GM23248 (cell line): Measurements from ENCODE around the gene TACR2.

ENCODE experiments used
- EZH2 ChIP-seq: fragments of 200-600 bp; sonication (generic); IDR thresholded peaks from 2 replicates; pipeline ENCODE4 v1.6.1; 2018; ENCODE audit warnings: antibody characterized with exemption, mild to moderate bottlenecking; ENCODE audit not compliant: insufficient read depth, poor library complexity, severe bottlenecking
- EZH2phosphoT487 ChIP-seq: fragments of 200-600 bp; sonication (generic); IDR thresholded peaks from 2 replicates; pipeline ENCODE4 v1.6.1; 2018; ENCODE audit warnings: antibody characterized with exemption, moderate library complexity, mild to moderate bottlenecking, low read depth; ENCODE audit not compliant: insufficient read depth

DNA sequence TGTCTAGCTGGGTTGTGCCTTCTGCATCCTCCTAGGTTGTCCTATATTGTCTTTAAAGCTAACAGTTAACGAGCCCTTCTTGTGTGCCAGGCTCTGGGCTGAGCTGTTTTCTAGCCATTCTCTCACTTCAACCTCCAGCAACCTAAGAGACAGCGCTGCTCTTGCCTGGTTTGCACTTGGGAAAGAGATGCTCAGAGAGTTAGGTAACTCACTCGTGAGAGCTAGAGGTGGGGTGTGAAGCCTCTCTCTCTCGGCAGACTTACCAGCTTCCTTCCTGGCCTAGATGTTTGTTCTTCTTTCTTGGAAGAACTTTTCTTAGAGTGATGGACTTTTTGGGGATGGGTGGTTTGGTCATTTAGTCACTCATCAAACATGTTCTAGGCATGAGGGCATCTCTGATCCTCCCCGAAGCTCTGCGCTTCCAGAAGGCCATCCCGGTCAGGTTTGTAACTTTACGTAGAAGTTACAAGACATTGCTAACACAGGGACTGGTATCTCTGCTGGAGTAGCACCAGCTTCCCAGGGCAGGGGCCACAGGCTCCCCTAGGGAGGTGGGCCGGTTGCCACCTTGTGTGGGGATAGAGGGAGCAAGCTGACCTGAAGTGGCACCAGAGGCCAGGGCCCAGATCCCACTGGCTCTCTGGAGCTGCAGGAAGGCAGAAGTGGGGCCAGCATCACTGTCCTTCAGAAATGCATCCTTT is 48.9 kb upstream of the TACR2 start:
- TF ChIP-seq EZH2 (no peak), EZH2phosphoT487 (no peak)
